ENCODE results near the gene LGALS3BP.

DNA sequence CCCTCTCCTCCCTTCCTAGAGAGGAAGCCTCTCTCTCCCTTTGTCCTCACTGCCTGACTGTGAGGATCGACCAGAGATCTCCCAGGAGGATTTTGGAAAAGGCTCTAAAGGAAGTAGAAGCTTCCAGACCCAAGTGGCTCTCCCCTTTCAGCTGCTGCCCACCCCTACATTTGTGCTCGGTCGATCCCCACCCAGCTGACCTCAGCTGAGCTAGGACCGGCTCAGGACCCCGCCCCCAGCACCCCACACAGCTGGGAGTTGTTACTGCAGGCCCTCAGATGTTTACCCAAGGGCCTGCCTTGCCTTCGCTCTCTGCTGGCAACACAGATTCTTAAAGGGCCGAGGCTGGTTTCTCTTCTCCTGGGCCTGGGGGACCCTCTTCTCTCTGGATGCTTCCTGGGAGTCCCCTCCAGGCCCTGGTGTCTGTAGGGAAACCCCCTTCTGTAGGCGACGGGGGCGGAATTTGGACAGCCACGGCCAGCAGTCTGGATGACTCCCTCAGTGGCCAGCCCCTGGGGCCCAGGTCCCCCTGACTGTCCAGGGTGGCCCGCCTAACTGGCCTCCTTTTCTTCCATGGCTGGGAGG, 27.7 kb downstream of the LGALS3BP start:
- TF ChIP-seq SIN3A (IDR thresholded peaks at IDR 0.05; ENCODE audit: borderline replicate concordance, insufficient read depth, low read depth, low read length) = no peak
- TF ChIP-seq, protein P1, sequence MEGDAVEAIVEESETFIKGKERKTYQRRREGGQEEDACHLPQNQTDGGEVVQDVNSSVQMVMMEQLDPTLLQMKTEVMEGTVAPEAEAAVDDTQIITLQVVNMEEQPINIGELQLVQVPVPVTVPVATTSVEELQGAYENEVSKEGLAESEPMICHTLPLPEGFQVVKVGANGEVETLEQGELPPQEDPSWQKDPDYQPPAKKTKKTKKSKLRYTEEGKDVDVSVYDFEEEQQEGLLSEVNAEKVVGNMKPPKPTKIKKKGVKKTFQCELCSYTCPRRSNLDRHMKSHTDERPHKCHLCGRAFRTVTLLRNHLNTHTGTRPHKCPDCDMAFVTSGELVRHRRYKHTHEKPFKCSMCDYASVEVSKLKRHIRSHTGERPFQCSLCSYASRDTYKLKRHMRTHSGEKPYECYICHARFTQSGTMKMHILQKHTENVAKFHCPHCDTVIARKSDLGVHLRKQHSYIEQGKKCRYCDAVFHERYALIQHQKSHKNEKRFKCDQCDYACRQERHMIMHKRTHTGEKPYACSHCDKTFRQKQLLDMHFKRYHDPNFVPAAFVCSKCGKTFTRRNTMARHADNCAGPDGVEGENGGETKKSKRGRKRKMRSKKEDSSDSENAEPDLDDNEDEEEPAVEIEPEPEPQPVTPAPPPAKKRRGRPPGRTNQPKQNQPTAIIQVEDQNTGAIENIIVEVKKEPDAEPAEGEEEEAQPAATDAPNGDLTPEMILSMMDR (IDR thresholded peaks at IDR 0.05) = no peak

All from Panc1 (cell line).